NT2/D1 (cell line): ENCODE results near the gene DMRTC2.

Experiments used
- SUZ12 ChIP-seq: IDR thresholded peaks from 2 replicates; pipeline ENCODE4 v1.6.1; 2011; ENCODE audit not compliant: insufficient read length, insufficient read depth; ENCODE audit errors: extremely low read depth
- YY1 ChIP-seq: IDR thresholded peaks from 2 replicates; pipeline ENCODE4 v1.6.1; 2011; ENCODE audit not compliant: insufficient read length, insufficient read depth

DNA sequence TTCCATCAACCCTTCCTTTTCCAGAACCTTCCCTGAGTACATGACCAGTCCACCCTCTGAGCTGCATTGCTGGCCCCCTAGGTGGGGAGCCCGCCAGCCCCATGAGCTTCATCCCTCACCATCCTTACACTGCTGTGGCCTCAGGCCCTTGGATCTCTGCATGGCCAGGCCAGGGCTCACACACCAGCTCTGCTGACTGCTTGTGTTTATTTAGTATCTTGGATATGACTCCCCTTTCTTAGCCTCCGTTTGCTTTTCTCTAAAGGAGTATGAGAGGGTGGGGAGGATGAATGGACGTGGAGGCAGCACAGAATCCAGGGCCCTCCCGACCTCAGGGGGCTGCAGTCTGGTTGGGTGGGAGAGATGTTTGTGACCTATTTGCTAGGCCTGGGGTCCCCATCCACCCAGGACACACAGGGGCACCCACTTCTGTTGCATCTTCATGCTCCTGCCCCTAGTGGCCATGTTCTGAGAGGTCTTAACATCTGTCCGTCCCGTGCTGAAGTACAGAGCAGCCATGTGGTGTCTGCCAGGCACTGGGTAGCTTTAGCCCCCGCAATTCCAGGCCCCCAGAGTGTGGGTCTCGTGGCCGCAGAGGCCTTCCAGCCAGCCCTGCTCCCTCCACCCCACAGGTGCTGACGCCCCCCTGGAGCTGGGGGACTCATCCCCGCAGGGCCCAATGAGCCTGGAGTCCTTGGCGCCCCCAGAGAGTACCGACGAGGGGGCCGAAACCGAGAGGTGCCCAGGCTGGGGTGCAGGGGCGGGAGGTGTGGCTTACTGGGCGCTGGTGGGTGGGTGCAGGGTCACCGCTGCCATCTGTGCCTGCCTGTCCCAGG is 51.1 kb downstream of the DMRTC2 start:
- TF ChIP-seq YY1 (no peak), SUZ12 (no peak)
